ENCODE results near the gene NUDT16. TPM values are rescaled to one million over a fixed set of nuclear protein-coding genes. Genes with fewer than 3 reads are reported as not detected.

NUDT16 gene
- total RNA-seq, 1 donor from 2014 or later, result 14.0 TPM

DNA sequence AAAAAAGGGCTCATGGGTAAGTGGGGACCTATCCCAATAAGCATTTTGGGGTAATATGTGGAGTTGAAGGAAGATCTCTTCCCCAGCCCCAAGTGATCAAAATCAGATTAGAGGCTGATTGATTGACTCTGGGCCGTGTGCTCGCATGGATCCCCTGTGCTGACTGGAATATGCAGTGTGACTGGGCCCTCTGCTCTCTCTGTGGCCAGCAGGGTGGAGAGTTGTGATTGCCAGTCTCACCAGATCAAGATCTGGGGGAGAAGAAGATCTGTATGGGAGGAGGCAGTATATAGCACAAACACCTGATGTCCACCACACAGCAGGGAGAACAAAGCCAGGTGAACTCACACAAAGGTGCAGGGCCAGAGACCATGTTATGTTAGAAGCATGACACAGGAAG lies 8.8 kb downstream of the NUDT16 start:
- DNase-seq (ENCODE audit: low read depth), result no peak
- Histone ChIP-seq H3K36me3 (ENCODE audit: control insufficient read depth, insufficient read depth, low read length) (no peaks in the 10 kb centered on the region), H3K4me3 (ENCODE audit: low read depth, low read length) (no peak overlapping the region), H3K27me3 (ENCODE audit: control insufficient read depth, insufficient read depth, low read length) (no peaks in the 10 kb centered on the region)
- TF ChIP-seq, protein P1, sequence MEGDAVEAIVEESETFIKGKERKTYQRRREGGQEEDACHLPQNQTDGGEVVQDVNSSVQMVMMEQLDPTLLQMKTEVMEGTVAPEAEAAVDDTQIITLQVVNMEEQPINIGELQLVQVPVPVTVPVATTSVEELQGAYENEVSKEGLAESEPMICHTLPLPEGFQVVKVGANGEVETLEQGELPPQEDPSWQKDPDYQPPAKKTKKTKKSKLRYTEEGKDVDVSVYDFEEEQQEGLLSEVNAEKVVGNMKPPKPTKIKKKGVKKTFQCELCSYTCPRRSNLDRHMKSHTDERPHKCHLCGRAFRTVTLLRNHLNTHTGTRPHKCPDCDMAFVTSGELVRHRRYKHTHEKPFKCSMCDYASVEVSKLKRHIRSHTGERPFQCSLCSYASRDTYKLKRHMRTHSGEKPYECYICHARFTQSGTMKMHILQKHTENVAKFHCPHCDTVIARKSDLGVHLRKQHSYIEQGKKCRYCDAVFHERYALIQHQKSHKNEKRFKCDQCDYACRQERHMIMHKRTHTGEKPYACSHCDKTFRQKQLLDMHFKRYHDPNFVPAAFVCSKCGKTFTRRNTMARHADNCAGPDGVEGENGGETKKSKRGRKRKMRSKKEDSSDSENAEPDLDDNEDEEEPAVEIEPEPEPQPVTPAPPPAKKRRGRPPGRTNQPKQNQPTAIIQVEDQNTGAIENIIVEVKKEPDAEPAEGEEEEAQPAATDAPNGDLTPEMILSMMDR (IDR thresholded peaks at IDR 0.05; ENCODE audit: insufficient read depth, low read length, poor library complexity, severe bottlenecking), result no peak

- H3K4me3 ChIP-seq (ENCODE audit: low read depth, low read length), result no peak overlapping the region
- no peaks in the 10 kb centered on the region for H3K36me3 ChIP-seq (ENCODE audit: control insufficient read depth, insufficient read depth, low read length)
- H3K27me3 ChIP-seq (ENCODE audit: control insufficient read depth, insufficient read depth, low read length), result no peaks in the 10 kb centered on the region
- no peak for DNase-seq (ENCODE audit: low read depth)
- TF ChIP-seq, protein P1 (IDR thresholded peaks at IDR 0.05; ENCODE audit: insufficient read depth, low read length, poor library complexity, severe bottlenecking), result no peak
Observed at GRCh38 chr3:131393051-131393450, 11.5 kb downstream of the NUDT16 start.

- no peak for DNase-seq (ENCODE audit: low read depth)
- TF ChIP-seq, protein P1 (IDR thresholded peaks at IDR 0.05; ENCODE audit: insufficient read depth, low read length, poor library complexity, severe bottlenecking), result no peak
Observed at GRCh38 chr3:131393868-131394267, 12.3 kb downstream of the NUDT16 start.

GRCh38 chr3:131394400-131394799 lies 12.8 kb downstream of the NUDT16 start:
- H3K36me3 ChIP-seq (ENCODE audit: control insufficient read depth, insufficient read depth, low read length), result no peaks in the 10 kb centered on the region
- no peak for DNase-seq (ENCODE audit: low read depth)
- TF ChIP-seq, protein P1 (IDR thresholded peaks at IDR 0.05; ENCODE audit: insufficient read depth, low read length, poor library complexity, severe bottlenecking), result no peak
- H3K27me3 ChIP-seq (ENCODE audit: control insufficient read depth, insufficient read depth, low read length), result no peaks in the 10 kb centered on the region
- H3K4me3 ChIP-seq (ENCODE audit: low read depth, low read length), result no peak overlapping the region

More at GRCh38 chr3:131393868-131394267, 12.3 kb downstream of the NUDT16 start:
- no peak overlapping the region for H3K4me3 ChIP-seq (ENCODE audit: low read depth, low read length)
- no peaks in the 10 kb centered on the region for H3K27me3 ChIP-seq (ENCODE audit: control insufficient read depth, insufficient read depth, low read length)
- H3K36me3 ChIP-seq (ENCODE audit: control insufficient read depth, insufficient read depth, low read length), result no peaks in the 10 kb centered on the region

- no peaks in the 10 kb centered on the region for H3K27me3 ChIP-seq (ENCODE audit: control insufficient read depth, insufficient read depth, low read length)
- TF ChIP-seq, protein P1 (IDR thresholded peaks at IDR 0.05; ENCODE audit: insufficient read depth, low read length, poor library complexity, severe bottlenecking), result no peak
- DNase-seq (ENCODE audit: low read depth), result no peak
- no peaks in the 10 kb centered on the region for H3K36me3 ChIP-seq (ENCODE audit: control insufficient read depth, insufficient read depth, low read length)
- H3K4me3 ChIP-seq (ENCODE audit: low read depth, low read length), result no peak overlapping the region
Observed at GRCh38 chr3:131396170-131396569, 14.6 kb downstream of the NUDT16 start.

GRCh38 chr3:131397889-131398288 lies 16.3 kb downstream of the NUDT16 start:
- H3K27me3 ChIP-seq (ENCODE audit: control insufficient read depth, insufficient read depth, low read length), result no peaks in the 10 kb centered on the region
- TF ChIP-seq, protein P1 (IDR thresholded peaks at IDR 0.05; ENCODE audit: insufficient read depth, low read length, poor library complexity, severe bottlenecking), result no peak
- DNase-seq (ENCODE audit: low read depth), result no peak
- H3K36me3 ChIP-seq (ENCODE audit: control insufficient read depth, insufficient read depth, low read length), result peaks cover 1% of the 10 kb centered on the region
- H3K4me3 ChIP-seq (ENCODE audit: low read depth, low read length), result no peak overlapping the region
